Suppressor macrophage (primary cell): ENCODE measurements around the gene MAGI2.
"Not testable (repeated sequence)": the region's sequence is repeated elsewhere in the genome, so short reads cannot be mapped to it uniquely, and the experiment has no call there.

Experiments used
- DNase-seq, 4 experiments: peaks; one replicate each; pipeline ENCODE4 v3.0.0-alpha.2; 2020 to 2022

MAGI2 gene

DNA sequence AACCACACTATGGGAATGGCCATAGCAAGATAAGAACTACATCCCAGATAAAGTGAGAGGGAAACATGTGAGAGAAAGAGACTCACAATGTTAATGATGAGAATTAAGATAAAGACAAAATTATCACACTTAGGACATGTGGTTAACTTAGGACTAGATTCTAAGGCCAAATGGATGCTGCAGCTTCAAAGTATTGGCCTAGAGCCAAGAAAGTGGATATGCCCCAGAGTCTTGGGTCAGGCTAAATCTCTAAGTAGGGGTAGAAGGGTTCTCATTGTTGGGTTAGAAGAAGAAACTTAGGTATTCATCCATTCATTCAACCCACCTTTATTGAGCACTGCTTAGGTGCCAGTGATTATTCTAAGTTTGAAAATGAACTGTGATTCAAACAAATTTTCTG is 836.9 kb downstream of the MAGI2 start:
- no peak for DNase-seq

GRCh38 chr7:78609281-78609680 is 844.2 kb downstream of the MAGI2 start:
- no peak for DNase-seq

DNA sequence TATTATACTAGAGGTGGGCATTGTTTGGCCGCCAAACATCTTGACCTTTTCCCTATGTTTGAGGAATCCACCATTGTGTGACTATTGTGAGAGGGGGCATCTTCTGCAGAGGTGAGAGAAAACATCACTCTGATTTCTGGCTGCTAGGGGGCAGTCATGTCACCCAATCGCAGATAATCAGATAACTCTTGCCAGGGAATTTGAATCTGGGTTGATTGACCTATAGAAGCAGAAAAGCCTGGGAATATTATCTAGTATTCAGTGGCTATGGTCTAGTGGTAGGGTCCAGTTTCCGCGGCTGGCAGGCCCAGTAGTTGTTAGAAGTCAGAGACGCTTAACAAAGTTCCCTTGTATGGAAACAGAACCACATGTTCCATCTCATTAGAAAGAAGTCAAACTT is 846.4 kb downstream of the MAGI2 start:
- DNase-seq, result no peak

DNA sequence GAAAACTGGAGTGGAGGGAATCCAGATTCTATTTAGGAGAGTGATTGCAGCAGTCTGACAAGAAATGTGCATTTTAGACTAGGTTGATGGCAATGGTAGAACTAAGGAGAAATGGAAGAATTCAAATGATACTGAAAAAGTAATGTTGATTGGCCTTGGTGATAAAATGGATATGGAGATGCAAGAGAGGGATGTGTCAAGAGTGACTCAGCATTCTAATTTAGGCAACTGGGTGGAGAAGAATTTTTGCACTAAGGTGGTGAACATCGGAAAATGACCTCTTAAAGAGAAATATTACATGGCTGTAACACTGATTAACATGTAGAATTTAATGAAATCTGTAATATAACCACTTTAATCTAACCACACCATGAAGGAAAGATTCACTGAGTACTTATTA is 848.3 kb downstream of the MAGI2 start:
- no peak for DNase-seq

DNA sequence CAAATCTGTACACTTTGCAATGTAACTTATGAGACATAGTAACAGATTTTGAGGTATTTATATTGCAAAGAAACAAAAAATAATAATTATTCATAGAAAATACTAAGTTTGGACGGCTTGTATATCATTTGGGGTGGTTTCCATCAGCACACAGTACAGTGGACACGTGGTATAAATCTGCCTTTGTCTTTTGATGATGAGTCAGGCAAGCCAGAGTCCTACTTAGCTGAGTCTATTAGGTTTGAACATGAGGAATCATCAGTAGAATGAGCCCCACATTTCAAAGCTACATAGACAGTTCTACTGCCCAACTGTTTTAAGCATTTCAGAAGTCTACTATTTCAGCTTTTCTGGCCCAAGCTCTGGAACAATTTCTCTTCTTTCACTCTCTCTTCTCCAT is 851.7 kb downstream of the MAGI2 start:
- DNase-seq, result no peak

GRCh38 chr7:78594156-78594555 is 859.3 kb downstream of the MAGI2 start:
- DNase-seq, result no peak

DNA sequence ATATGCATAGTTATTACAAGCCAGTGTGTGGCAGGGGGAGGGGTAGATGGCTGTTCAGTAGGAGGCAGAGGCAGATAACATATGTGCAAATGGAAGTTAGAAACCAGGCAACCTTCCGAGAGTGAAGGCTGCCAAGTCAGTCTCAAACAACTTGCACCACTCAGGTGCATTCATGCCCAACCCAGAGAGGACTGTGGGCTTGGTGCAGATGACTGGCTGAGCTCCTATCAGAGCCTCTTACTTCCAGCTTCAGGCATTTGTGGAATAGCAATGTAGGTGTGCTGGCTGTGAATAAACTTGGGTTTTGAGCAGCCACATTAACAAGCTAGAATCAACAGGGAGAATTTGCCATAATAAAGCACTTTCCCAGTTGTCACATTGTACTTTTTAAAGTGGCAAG is 865.1 kb downstream of the MAGI2 start:
- no peak for DNase-seq

DNA sequence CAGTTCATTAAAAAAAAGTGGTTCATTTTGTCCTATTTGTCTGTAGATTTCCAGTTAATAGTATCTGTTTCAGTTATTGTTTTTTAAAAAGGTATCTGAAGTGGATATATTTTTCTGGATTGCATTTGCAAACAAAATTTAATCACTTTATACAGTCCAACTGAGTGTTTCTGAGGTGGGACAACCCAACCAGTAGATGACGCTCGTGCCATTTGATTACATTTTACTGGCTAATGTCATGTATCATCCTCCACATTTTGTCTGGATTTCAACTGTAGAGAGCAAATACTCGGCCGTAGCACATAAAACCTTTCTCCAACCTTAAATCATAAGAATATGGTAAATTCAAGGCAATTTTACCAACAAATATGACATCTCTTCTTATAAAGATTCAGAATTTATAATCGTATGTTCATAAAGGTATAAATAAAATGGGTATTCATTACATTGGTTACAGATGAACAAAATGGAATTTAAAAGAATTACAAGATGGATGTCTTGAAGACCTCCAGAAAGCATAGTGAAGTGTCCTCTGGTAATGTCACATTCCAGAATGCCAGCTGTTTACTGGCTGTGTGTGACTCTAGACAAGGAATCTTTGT is 865.9 kb downstream of the MAGI2 start:
- no peak for DNase-seq

DNA sequence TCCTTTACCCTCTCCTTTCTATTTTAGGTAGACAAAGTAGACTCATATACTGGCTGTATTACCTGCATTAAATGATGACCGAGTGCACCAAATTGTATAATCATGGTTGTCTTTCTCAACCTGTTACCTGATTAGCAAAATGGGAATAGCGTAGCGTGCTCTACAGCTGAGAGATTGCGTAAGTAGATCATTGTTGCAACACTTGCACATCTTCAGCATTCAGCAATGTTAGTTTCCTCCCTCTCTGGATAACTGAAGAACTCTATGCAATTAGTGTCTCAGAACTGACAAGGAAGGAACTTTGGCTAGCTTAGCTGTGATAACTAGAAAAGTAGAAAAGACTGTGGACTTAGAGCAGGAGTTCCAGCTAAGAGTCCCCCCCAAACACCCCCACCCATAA is 867.5 kb downstream of the MAGI2 start:
- DNase-seq, result no peak

- DNase-seq, result no peak
Observed at GRCh38 chr7:78578686-78579085, 874.8 kb downstream of the MAGI2 start.

DNA sequence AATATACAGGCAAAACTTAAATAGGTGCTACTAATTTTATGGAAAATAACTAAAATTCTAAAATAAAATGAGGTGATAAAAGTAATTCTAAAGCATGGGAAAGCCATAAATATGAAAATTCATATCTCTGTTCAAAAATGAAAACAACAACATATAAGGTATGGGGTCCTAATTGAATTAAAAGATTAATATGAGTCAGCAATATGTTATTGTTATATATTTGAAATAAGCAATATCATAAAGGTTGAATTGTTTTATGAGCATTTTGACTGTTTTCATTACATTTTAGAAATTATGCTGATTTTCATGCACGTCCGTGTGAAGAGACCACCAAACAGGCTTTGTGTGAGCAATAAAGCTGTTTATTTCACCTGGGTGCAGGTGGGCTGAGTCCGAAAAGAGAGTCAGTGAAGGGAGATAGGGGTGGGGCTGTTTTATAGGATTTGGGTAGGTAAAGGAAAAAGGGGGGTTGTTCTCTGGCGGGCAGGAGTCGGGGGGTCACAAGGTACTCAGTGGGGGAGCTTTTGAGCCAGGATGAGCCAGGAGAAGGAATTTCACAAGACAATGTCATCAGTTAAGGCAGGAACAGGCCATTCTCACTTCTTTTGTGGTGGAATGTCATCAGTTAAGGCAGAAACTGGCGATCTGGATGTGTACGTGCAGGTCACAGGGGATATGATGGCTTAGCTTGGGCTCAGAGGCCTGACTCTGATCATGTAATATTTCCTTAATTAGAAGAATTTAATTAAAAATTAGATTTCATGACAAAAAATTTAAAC is 876.1 kb downstream of the MAGI2 start:
- DNase-seq, result not testable (repeated sequence)

GRCh38 chr7:78576236-78576635 is 877.2 kb downstream of the MAGI2 start:
- no peak for DNase-seq

DNA sequence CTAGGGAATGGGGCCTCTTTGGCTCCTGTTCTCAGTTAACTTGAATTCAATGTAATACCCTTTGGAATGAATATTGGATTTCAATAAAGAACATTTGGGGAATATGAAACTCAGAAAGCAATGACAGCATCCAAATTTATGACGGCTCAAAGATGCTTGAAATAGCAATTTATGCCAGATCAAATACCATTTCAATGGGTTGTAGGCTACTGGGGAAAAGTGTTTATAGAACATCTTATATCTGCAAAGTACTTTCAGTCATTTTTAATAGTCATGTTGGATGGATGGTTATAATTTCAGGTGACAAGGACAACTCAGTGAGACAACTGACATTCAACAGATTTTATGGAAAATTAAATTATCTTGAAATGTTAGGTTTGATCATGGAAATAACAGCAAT is 882.2 kb downstream of the MAGI2 start:
- DNase-seq, result no peak

GRCh38 chr7:78568690-78569089 is 884.8 kb downstream of the MAGI2 start:
- no peak for DNase-seq

DNA sequence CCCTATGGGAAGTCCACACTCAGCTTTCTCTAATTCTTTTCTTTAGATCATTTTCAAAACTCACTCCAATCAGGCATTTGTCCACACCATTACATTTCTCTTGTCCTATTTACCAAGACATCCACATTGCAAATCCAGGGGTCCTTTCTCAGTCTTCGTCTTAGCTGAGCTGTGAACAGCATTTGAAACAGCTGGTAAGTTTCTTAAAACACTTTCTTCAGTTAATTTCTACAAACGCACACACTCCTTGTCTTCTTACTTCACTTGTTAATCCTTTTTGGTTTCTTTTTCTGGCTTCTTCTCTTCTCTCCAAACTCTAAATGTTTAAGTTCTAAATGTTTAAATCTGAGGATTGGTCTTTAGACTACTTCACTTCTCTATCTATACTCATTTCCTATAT is 885.6 kb downstream of the MAGI2 start:
- DNase-seq, result no peak

DNA sequence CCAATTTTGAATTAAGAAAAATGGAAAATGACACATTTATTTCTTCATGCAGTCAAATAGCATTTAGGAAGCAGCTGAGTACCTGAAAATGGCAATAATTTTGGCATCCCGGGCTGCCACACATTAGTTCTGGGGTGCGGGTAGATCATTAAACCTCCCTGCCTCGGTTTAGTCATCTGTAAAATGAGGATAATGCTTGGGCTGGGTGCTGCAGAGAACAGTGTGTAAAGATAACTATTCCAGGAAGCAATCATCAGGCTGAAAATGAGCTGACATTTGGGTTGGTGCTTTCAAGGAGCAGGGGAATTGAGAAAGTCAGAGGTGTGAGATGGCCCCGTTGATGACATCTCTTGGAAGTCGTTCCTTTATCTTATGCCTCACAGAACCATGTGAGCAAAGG is 887.7 kb downstream of the MAGI2 start:
- DNase-seq, result no peak

- DNase-seq, result no peak
Observed at GRCh38 chr7:78563191-78563590, 890.3 kb downstream of the MAGI2 start.

DNA sequence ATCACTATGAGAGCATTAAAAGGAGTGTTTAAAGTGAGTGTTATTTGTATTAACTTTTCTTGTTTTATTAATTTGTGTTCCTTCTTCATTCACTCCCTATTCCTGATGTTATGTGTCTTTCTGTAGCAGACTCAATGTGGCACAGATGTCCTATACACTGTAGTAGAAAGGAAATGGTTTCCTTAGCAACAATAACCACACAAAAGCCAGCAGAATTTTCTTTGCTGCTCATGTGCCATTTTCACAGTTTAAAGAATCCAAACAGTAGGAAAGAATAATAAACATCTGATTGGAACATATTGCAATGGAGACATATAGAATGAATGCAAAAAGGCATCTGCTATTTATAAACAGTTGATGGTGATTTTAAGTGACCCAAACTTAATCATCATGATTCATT is 891.3 kb downstream of the MAGI2 start:
- DNase-seq, result no peak

GRCh38 chr7:78558566-78558965 is 894.9 kb downstream of the MAGI2 start:
- no peak for DNase-seq

DNA sequence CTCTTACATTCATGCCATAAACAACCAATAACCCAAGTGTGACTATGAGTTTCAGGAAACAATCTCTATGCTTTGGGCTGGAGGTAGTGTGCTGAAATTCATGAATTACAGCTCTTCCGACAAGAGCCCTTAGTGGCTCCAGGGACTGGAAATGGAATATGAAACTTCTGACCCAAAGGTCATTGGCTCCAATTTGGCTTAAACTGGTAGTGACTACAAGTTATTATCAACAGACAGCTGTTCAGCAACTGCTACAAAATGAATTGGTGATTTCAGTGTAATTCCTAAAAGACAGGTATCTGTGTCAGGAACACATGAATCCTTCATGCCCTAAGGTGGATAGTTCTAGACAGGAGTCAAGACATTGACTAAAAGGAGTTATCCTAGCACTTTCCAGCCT is 909.5 kb downstream of the MAGI2 start:
- DNase-seq, result no peak

- DNase-seq, result no peak
Observed at GRCh38 chr7:78542981-78543380, 910.5 kb downstream of the MAGI2 start.

DNA sequence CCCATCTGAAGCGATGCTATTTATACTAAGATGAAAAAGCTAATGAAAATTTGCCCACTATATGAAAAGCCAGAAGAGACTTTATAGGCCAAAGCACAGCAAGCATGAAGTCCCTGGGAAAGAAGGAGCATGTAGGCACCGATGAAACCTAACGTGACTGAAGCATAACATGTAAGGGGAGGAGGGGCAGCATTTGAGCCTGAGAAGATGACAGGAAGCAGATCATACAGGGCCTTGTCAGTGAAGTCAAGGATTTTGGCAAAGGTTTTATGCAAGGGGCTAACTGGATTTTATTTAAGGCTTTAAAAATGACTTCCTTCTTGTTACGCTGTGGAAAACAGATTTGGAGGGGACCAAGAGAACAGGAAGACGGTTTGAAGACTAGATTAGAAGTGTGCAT is 910.9 kb downstream of the MAGI2 start:
- DNase-seq, result no peak

DNA sequence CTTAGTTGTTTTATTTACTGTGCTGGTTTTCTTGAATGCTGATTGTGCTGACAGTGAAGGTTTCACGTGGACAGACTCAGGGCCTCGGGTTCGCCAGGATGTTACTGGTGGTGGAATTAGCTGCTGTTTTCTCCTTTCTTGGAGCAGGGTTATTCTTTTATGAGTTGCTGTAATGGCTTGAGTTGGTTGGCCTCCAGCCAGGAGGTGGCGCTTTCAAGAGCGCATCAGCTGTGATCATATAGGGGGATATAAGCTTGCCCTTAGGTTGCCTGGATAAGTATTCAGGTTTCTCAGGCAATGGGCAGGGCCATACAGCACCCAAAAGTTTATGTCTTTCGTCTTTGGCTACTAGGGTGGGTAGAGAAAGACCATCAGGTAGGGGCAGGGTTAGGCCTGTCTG is 913.6 kb downstream of the MAGI2 start:
- DNase-seq, result no peak

GRCh38 chr7:78535655-78536054 is 917.8 kb downstream of the MAGI2 start:
- DNase-seq, result no peak

- DNase-seq, result no peak
Observed at GRCh38 chr7:78530351-78530750, 923.1 kb downstream of the MAGI2 start.
